ENCODE measurements around the gene MRPS2.

- no peak for TF ChIP-seq CTCF (IDR thresholded peaks at IDR 0.05)
- no peak for TF ChIP-seq POLR2AphosphoS5 (IDR thresholded peaks at IDR 0.05)
These were observed 7.8 kb downstream of the MRPS2 start for GRCh38 chr9:135508211-135508820.
